Measurements from ENCODE around the gene CAMTA1. TPM values are rescaled to one million over a fixed set of nuclear protein-coding genes. Genes with fewer than 3 reads are reported as not detected.

The CAMTA1 gene
- total RNA-seq, 1 donor from 2014 or later: 62.9 TPM

DNA sequence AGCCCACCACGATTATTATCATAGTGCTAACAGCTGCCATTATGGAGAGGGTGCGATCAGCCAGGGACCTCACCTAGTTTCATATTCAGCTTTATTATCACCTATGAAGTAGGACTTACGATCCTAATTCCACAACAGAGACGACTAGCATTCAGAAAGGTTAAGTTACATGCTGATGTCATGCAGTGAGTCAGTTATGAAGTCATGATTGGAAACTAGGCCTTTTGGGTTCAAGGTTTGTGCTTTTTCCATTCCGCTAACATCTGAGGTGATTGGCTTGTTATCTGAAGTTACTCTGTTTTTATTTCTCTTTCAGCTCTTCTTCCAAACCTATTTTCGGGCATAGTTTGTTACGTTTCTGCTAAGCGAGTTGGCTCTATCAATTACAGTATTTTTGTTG lies 251.1 kb downstream of the CAMTA1 start:
- no peak for DNase-seq (ENCODE audit: extremely low spot score in 2 of 2)
- H3K4me3 ChIP-seq: no peak overlapping the region
- no peaks in the 10 kb centered on the region for H3K4me1 ChIP-seq
- no peaks in the 10 kb centered on the region for H3K9me3 ChIP-seq
- H3K36me3 ChIP-seq: no peaks in the 10 kb centered on the region
- H3K27ac ChIP-seq: no peak overlapping the region
- H3K27me3 ChIP-seq: no peaks in the 10 kb centered on the region
- intact Hi-C loops (cut with DNase I): no loop called here
- TF ChIP-seq POLR2AphosphoS5 (IDR thresholded peaks at IDR 0.05; ENCODE audit: insufficient read depth in 1 of 2, low read depth in 1 of 2) (no peak), POLR2A (IDR thresholded peaks at IDR 0.05) (no peak)
- TF ChIP-seq, protein P1, sequence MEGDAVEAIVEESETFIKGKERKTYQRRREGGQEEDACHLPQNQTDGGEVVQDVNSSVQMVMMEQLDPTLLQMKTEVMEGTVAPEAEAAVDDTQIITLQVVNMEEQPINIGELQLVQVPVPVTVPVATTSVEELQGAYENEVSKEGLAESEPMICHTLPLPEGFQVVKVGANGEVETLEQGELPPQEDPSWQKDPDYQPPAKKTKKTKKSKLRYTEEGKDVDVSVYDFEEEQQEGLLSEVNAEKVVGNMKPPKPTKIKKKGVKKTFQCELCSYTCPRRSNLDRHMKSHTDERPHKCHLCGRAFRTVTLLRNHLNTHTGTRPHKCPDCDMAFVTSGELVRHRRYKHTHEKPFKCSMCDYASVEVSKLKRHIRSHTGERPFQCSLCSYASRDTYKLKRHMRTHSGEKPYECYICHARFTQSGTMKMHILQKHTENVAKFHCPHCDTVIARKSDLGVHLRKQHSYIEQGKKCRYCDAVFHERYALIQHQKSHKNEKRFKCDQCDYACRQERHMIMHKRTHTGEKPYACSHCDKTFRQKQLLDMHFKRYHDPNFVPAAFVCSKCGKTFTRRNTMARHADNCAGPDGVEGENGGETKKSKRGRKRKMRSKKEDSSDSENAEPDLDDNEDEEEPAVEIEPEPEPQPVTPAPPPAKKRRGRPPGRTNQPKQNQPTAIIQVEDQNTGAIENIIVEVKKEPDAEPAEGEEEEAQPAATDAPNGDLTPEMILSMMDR (IDR thresholded peaks at IDR 0.05): no peak

DNA sequence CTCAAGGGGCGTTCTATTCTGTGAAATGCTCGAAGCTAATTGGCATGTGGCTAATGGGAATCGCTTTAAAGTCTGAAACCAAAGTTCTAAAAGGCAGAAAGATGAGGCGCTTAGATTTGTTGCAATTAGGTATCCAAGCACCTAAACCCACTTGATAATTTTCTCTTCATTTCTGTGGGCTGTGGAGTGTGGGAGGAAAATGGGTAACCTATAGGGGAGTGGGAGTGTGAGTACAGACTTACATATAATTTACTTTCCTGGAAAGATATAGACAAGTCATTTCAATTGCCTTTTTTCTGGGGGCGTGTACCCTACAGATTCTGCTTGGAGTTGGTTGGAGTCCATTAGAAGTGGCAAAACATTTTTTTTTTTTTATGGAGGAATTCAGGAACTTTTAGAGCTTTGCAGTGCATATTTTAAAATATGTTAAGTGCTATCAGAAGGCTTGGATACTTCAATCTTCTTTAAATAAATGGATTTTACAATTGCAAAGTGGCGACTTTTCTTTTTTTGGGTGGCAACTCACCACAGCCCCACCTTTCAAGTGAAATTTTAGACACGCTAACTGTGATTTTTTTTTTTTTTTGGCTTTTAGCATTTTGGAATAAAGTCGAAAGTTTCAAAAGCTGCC lies 254.5 kb downstream of the CAMTA1 start:
- intact Hi-C loops (cut with DNase I): loop anchor here (5.0 kb wide), 1 partner anchor 608 kb away; no protein-coding TSS in a partner anchor
- H3K9me3 ChIP-seq: no peaks in the 10 kb centered on the region
- no peaks in the 10 kb centered on the region for H3K36me3 ChIP-seq
- no peak overlapping the region for H3K4me3 ChIP-seq
- DNase-seq (ENCODE audit: extremely low spot score in 2 of 2): no peak
- TF ChIP-seq, protein P1 (IDR thresholded peaks at IDR 0.05): no peak
- TF ChIP-seq POLR2A (IDR thresholded peaks at IDR 0.05): no peak
- H3K27ac ChIP-seq: no peak overlapping the region
- no peaks in the 10 kb centered on the region for H3K4me1 ChIP-seq
- H3K27me3 ChIP-seq: peaks cover 3% of the 10 kb centered on the region

DNA sequence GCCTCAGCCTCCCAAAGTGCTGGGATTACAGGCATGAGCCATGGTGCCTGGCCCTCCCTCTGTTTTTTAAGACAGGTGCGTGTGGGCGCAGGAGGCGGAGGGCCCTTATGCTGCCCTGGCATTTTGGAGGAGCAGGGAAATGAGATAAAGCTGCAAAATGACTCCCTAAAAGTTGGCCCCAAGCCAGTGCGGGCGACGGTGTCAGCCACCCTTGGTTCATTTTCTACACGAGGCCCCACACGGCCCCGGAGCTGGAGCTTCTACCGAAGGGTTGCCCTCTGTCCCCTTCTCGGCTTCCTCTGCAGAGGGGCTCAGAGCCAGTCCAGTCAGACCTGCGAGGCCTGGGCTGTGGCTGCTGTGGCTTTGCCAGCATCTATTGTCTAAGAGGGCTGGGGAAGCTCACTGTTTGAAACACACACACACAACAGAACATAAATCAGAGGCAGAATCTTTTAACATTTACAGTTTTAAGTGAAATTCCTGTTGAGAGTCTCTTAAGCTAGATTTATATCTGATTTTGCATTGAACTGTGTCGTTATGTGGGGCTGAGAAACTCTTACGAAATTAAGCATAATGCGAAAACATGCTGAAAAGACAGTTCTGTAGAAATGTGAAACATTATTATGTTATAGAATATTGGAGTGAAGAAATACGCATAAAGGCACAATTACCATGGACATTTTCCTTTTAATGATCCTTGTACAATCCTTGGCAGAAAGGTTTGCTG lies 255.9 kb downstream of the CAMTA1 start:
- Histone ChIP-seq H3K4me3 (no peak overlapping the region), H3K27me3 (peaks cover 3% of the 10 kb centered on the region), H3K27ac (no peak overlapping the region), H3K36me3 (no peaks in the 10 kb centered on the region), H3K4me1 (no peaks in the 10 kb centered on the region), H3K9me3 (no peaks in the 10 kb centered on the region)
- TF ChIP-seq POLR2A (IDR thresholded peaks at IDR 0.05): no peak
- TF ChIP-seq, protein P1 (IDR thresholded peaks at IDR 0.05): no peak
- no peak for TF ChIP-seq POLR2AphosphoS5 (IDR thresholded peaks at IDR 0.05; ENCODE audit: insufficient read depth in 1 of 2, low read depth in 1 of 2)
- DNase-seq (ENCODE audit: extremely low spot score in 2 of 2): no peak
- intact Hi-C loops (cut with DNase I): loop anchor here (5.0 kb wide), 1 partner anchor 606 kb away; no protein-coding TSS in a partner anchor

DNA sequence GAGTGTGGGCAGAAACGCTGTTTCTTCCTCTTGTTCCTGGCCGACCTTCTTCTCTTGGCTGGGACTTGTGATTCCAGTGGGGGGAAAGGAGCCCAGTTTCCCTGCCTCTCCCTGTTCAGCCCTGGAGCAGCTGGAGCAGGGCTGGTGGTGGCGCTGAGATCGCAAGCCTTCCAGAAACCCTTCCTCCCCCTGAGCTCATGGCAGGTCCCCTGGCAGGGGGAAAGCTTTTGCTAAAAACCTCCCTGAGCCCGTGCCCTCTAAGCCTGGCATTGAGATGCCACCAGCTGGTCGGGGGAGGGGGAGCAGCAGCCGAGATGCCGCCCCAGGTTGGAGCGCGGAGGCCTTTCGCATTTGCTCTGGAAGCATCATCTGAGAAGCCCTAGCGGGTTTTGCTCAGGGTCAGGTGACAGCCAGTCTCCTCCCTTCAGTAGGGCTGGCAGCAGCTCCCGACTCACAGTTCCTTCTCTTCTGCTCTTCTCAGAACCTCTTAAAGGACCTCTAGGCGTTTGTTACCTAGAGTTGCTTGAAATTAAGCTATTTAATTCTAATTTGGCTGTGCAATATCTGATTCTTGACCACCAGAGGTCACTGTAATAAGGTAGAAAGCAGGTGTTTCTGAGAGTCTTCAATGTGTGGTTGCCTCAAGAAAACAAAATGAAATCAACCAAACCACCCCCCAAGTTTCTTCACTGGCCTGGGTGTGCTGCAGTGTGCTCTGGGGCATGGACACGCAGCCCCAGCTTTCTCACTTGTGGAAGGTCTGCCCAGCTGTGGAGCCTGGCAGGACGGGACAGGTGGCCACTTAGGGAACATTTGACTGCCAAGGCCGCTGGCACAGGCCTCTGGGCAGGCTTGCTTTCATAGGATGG lies 257.3 kb downstream of the CAMTA1 start:
- TF ChIP-seq POLR2AphosphoS5 (IDR thresholded peaks at IDR 0.05; ENCODE audit: insufficient read depth in 1 of 2, low read depth in 1 of 2): no peak
- TF ChIP-seq, protein P1 (IDR thresholded peaks at IDR 0.05): peak in 1 of 3 experiments; percentile 39
- no peak for TF ChIP-seq POLR2A (IDR thresholded peaks at IDR 0.05)
- no peaks in the 10 kb centered on the region for H3K9me3 ChIP-seq
- DNase-seq (ENCODE audit: extremely low spot score in 2 of 2): no peak
- H3K4me3 ChIP-seq: no peak overlapping the region
- H3K4me1 ChIP-seq: no peaks in the 10 kb centered on the region
- intact Hi-C loops (cut with DNase I): loop anchor here (5.0 kb wide), 1 partner anchor 605 kb away; no protein-coding TSS in a partner anchor
- H3K36me3 ChIP-seq: no peaks in the 10 kb centered on the region
- peaks cover 3% of the 10 kb centered on the region for H3K27me3 ChIP-seq
- H3K27ac ChIP-seq: no peak overlapping the region
